Measurements from ENCODE around the gene UMODL1.

UMODL1 gene

GRCh38 chr21:42056996-42057689 is 14.0 kb upstream of the UMODL1 start:
- Histone ChIP-seq H3K27ac (peak overlapping the region in 16 of 21 experiments; percentile 2 to 76 (median 50)), H3K4me3 (no peak overlapping the region)

GRCh38 chr21:42057851-42058437 is 13.2 kb upstream of the UMODL1 start:
- H3K27ac ChIP-seq, result peak overlapping the region in 9 of 21 experiments; percentile 15 to 76 (median 55)
- H3K4me3 ChIP-seq, result no peak overlapping the region

GRCh38 chr21:42058631-42059111 is 12.4 kb upstream of the UMODL1 start:
- no peak overlapping the region for H3K27ac ChIP-seq

GRCh38 chr21:42059141-42059540 is 12.0 kb upstream of the UMODL1 start:
- Histone ChIP-seq H3K4me3 (no peak overlapping the region), H3K27ac (no peak overlapping the region)

More at GRCh38 chr21:42058631-42059111, 12.4 kb upstream of the UMODL1 start:
- no peak overlapping the region for H3K4me3 ChIP-seq

- H3K27ac ChIP-seq, result no peak overlapping the region
- H3K4me3 ChIP-seq, result no peak overlapping the region
Observed at GRCh38 chr21:42059721-42060120, 11.4 kb upstream of the UMODL1 start.

GRCh38 chr21:42060166-42060565 is 11.0 kb upstream of the UMODL1 start:
- H3K27ac ChIP-seq, result no peak overlapping the region
- no peak overlapping the region for H3K4me3 ChIP-seq

- H3K4me3 ChIP-seq, result no peak overlapping the region
- peak overlapping the region in 15 of 21 experiments; percentile 5 to 91 (median 69) for H3K27ac ChIP-seq
Observed at GRCh38 chr21:42061195-42061985, 9.7 kb upstream of the UMODL1 start.

GRCh38 chr21:42061986-42062235 is 9.2 kb upstream of the UMODL1 start:
- no peak overlapping the region for H3K4me3 ChIP-seq
- H3K27ac ChIP-seq, result peak overlapping the region in 15 of 21 experiments; percentile 1 to 91 (median 69)

GRCh38 chr21:42062236-42063022 is 8.7 kb upstream of the UMODL1 start:
- Histone ChIP-seq H3K27ac (peak overlapping the region in 15 of 21 experiments; percentile 21 to 91 (median 72)), H3K4me3 (peak overlapping the region in 5 of 7 experiments; percentile 2 to 19 (median 8))

- H3K27ac ChIP-seq, result peak overlapping the region in 16 of 21 experiments; percentile 10 to 91 (median 71)
- H3K4me3 ChIP-seq, result peak overlapping the region in 6 of 7 experiments; percentile 0 to 19 (median 5)
Observed at GRCh38 chr21:42063191-42063570, 7.9 kb upstream of the UMODL1 start.

- Histone ChIP-seq H3K4me3 (peak overlapping the region in 6 of 7 experiments; percentile 0 to 19 (median 5)), H3K27ac (peak overlapping the region in 16 of 21 experiments; percentile 10 to 91 (median 71))
Observed at GRCh38 chr21:42063571-42064521, 7.3 kb upstream of the UMODL1 start.

- H3K27ac ChIP-seq, result no peak overlapping the region
Observed at GRCh38 chr21:42066521-42066920, 4.6 kb upstream of the UMODL1 start.

GRCh38 chr21:42067531-42068255 is 3.4 kb upstream of the UMODL1 start:
- H3K4me3 ChIP-seq, result no peak overlapping the region
- no peak overlapping the region for H3K27ac ChIP-seq

More at GRCh38 chr21:42066521-42066920, 4.6 kb upstream of the UMODL1 start:
- no peak overlapping the region for H3K4me3 ChIP-seq

- Histone ChIP-seq H3K27ac (no peak overlapping the region), H3K4me3 (no peak overlapping the region)
Observed at GRCh38 chr21:42068256-42068545, 2.9 kb upstream of the UMODL1 start.

- H3K27ac ChIP-seq, result no peak overlapping the region
- no peak overlapping the region for H3K4me3 ChIP-seq
Observed at GRCh38 chr21:42068592-42068991, 2.5 kb upstream of the UMODL1 start.

- Histone ChIP-seq H3K27ac (no peak overlapping the region), H3K4me3 (no peak overlapping the region)
Observed at GRCh38 chr21:42069327-42069726, 1.8 kb upstream of the UMODL1 start.

GRCh38 chr21:42069843-42070242 is 1.3 kb upstream of the UMODL1 start:
- Histone ChIP-seq H3K4me3 (no peak overlapping the region), H3K27ac (no peak overlapping the region)

Measured in skin epidermis (tissue), 12 donors.